Osteoblast (primary cell): ENCODE results near the gene NHERF2. TPM values are rescaled to one million over a fixed set of nuclear protein-coding genes. Genes with fewer than 3 reads are reported as not detected.
A peak's percentile ranks its signal among the peaks of the same experiment; 100 is the strongest.

Source experiments
- DNase-seq: peaks from one replicate; pipeline ENCODE4 v3.0.0; 2011; ENCODE audit warnings: low spot score, mixed read lengths; ENCODE audit not compliant: insufficient read length; ENCODE audit errors: missing footprints
- H2AFZ ChIP-seq: 2 replicates; pipeline ENCODE4 v1.6.0; 2011; ENCODE audit warnings: mild to moderate bottlenecking, low read length
- H3K27ac ChIP-seq: 2 replicates; pipeline ENCODE4 v1.5.1; 2011; ENCODE audit warnings: mild to moderate bottlenecking, low read depth, low read length, moderate library complexity
- H3K27me3 ChIP-seq: 2 replicates; pipeline ENCODE4 v1.6.0; 2012; ENCODE audit warnings: mild to moderate bottlenecking, control low read depth, inconsistent platforms, low read length, moderate library complexity; ENCODE audit not compliant: insufficient read depth
- H3K36me3 ChIP-seq: 2 replicates; pipeline ENCODE4 v1.5.1; 2011; ENCODE audit warnings: mild to moderate bottlenecking, low read length, control low read depth, moderate library complexity; ENCODE audit not compliant: insufficient read depth
- H3K4me1 ChIP-seq: 2 replicates; pipeline ENCODE4 v1.5.1; 2011; ENCODE audit warnings: mild to moderate bottlenecking, low read length, control low read depth, moderate library complexity; ENCODE audit not compliant: insufficient read depth
- H3K4me2 ChIP-seq: 2 replicates; pipeline ENCODE4 v1.6.0; 2011; ENCODE audit warnings: mild to moderate bottlenecking, low read length; ENCODE audit not compliant: insufficient read depth
- H3K4me3 ChIP-seq: fragments of 200-600 bp; sonication (generic); 3 replicates; pipeline ENCODE4 v1.5.1; 2012; ENCODE audit warnings: mild to moderate bottlenecking, low read length, inconsistent platforms; ENCODE audit not compliant: insufficient read depth
- H3K79me2 ChIP-seq: 2 replicates; pipeline ENCODE4 v1.6.0; 2012; ENCODE audit warnings: mild to moderate bottlenecking, low read length, control low read depth, inconsistent platforms; ENCODE audit not compliant: insufficient read depth
- H3K9me3 ChIP-seq: 2 replicates; pipeline ENCODE4 v1.5.1; 2011; ENCODE audit warnings: low read depth, low read length, control low read depth
- H4K20me1 ChIP-seq: 2 replicates; pipeline ENCODE4 v1.6.0; 2012; ENCODE audit warnings: mild to moderate bottlenecking, low read length, control low read depth; ENCODE audit not compliant: insufficient read depth
- total RNA-seq: library from RNA; depleted of rRNA; stranded (reverse); fragments of >200 nt; gene quantifications from 2 replicates; pipeline ENCODE4 v1.2.3, GENCODE V29; 2012
- TF ChIP-seq, protein P1 (sequence below): IDR thresholded peaks from 2 replicates; pipeline ENCODE4 v1.5.1; 2011; ENCODE audit warnings: mild to moderate bottlenecking, low read depth, low read length, moderate library complexity; ENCODE audit errors: extremely low read depth

NHERF2 gene
- total RNA-seq, 1 donor = 33.7 TPM

DNA sequence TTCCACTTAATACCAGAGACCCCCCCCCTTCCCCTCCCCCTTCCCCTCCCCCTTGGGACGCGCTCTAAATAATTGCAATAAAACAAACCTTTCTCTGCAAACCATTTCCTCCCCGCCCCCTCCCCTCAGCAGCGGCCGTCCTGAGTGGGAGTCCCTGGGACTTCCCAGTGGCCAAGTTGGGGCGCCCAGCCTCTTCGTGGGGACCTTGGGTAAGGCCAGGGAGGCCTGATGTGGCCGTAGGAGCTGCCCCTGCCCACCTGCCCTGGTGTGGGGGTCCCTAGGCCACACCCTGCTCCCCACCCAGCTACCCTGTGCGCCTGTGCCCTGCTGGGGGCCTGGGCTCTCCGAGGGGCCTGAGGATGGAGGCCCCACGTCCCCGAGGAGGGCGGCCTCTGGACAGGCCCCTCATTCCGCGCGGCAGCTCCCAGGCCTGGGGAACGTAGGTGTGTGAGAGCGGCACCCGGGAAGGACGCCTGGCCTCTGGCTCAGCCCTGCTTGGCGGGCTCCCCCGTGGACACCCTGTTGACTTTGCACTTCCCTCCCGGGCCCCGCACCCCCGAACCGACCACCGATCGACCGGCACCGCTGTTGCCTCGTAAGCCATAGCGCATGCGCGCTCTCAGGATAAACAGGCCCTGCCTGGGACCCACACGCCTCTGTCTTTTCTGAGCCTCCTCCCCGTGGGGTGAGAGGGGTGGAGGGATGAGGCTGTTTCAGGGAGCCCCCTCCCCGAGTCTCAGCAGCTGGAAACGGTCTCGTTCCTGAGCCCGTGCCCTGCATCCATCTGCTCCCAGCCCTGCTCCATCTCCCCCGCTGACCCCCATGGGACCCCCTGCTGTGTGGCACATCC is 11.9 kb downstream of the NHERF2 start:
- Histone ChIP-seq H3K9me3 (no peaks in the 10 kb centered on the region), H3K36me3 (peaks cover 20% of the 10 kb centered on the region), H2AFZ (no peak overlapping the region), H3K4me2 (no peak overlapping the region), H3K27me3 (no peaks in the 10 kb centered on the region), H3K27ac (peak overlapping the region; percentile 70), H4K20me1 (no peaks in the 10 kb centered on the region), H3K79me2 (peaks cover 19% of the 10 kb centered on the region), H3K4me1 (peaks cover 42% of the 10 kb centered on the region), H3K4me3 (no peak overlapping the region)
- no peak for DNase-seq
- TF ChIP-seq, protein P1, sequence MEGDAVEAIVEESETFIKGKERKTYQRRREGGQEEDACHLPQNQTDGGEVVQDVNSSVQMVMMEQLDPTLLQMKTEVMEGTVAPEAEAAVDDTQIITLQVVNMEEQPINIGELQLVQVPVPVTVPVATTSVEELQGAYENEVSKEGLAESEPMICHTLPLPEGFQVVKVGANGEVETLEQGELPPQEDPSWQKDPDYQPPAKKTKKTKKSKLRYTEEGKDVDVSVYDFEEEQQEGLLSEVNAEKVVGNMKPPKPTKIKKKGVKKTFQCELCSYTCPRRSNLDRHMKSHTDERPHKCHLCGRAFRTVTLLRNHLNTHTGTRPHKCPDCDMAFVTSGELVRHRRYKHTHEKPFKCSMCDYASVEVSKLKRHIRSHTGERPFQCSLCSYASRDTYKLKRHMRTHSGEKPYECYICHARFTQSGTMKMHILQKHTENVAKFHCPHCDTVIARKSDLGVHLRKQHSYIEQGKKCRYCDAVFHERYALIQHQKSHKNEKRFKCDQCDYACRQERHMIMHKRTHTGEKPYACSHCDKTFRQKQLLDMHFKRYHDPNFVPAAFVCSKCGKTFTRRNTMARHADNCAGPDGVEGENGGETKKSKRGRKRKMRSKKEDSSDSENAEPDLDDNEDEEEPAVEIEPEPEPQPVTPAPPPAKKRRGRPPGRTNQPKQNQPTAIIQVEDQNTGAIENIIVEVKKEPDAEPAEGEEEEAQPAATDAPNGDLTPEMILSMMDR = no peak

DNA sequence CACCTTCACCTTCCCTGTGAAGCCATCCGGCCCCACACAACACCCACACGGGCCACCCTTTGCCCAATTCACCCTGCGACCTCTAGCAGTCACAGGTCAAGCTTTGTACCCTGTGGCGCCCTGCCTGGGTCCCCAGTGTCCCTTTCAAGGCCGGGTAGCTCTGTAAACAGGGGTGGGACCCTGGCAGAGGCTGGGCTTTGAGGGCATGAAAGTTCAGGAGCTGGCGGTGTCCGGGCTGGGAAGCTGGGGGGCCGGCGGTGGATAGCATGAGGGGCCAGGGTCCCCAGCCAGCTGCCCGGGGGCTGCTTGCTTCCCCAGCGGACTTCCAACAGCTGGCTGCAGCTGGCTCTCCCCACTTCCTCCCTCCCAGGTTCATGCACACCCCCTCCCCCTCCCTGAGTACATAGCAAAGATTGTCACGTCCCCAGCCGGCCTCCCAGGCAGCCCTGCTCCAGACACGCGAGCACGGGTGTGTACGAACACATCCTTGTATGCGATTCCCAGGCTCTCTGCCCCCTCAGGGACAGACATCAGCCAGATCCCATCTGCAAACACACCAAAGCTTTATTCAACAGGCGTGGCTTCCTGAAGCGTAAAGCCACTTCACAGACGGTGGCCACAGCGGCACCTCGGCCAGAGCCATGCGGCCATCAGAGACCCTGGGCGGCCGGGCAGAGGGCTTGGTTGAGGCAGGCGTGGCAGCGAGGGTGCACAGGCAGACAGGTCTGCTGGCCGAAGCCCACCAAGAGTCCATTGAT is 12.8 kb downstream of the NHERF2 start:
- no peaks in the 10 kb centered on the region for H3K9me3 ChIP-seq
- peaks cover 37% of the 10 kb centered on the region for H3K4me1 ChIP-seq
- peak; percentile 96 for DNase-seq
- H3K79me2 ChIP-seq = peaks cover 19% of the 10 kb centered on the region
- peak overlapping the region; percentile 70 for H3K27ac ChIP-seq
- peaks cover 20% of the 10 kb centered on the region for H3K36me3 ChIP-seq
- TF ChIP-seq, protein P1 = no peak
- peak overlapping the region; percentile 13 for H3K4me2 ChIP-seq
- H3K27me3 ChIP-seq = no peaks in the 10 kb centered on the region
- no peak overlapping the region for H2AFZ ChIP-seq
- no peaks in the 10 kb centered on the region for H4K20me1 ChIP-seq
- H3K4me3 ChIP-seq = no peak overlapping the region

DNA sequence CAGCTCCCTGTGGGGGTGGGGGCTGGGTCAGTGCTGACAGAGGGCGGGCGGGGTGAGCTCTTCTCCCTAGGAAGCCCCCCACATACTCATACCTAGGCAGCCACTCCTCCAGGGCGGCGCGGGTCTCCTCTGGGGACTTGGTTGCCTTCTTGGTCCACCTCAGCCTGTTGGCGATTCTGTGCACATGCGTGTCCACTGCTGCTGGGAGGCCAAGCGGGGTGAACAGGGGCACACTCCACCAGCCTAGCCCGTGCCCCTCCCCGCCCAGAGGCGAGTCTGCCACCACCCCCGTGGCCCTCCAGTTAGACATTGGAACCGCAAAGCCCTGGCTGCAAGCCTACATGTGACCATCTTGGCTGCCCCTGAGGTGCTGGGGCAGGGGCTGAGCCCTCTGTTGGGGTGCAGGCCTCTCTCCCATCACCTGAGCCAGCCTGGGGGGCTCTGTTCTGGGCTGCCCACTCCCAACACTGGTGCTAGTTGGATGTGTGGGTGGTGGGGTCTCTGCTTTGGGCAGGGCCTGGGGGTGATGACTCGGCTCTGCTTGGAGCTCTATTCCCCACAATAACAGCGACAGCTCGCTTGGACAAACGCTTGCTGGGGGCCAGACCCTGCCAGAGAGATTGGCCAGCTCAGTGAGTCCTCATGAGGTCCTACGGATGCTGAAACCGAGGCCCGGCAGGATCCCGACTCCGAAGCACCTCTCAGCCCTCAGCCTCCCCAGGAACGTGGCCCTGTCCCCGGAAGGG is 13.5 kb downstream of the NHERF2 start:
- Histone ChIP-seq H4K20me1 (no peaks in the 10 kb centered on the region), H3K27me3 (no peaks in the 10 kb centered on the region), H3K9me3 (no peaks in the 10 kb centered on the region)

More for the DNA sequence above, 13.5 kb downstream of the NHERF2 start:
- no peak for DNase-seq
- H3K4me1 ChIP-seq = peaks cover 30% of the 10 kb centered on the region
- peak overlapping the region; percentile 70 for H3K27ac ChIP-seq
- H3K4me2 ChIP-seq = no peak overlapping the region
- TF ChIP-seq, protein P1 = no peak
- H2AFZ ChIP-seq = no peak overlapping the region
- no peak overlapping the region for H3K4me3 ChIP-seq
- H3K36me3 ChIP-seq = peaks cover 20% of the 10 kb centered on the region
- peaks cover 13% of the 10 kb centered on the region for H3K79me2 ChIP-seq
